NCI-H2227 treated with DMSO at 0.1 percent for 48 hours (cell line): ENCODE measurements around the gene SPTLC3.
"Not testable (repeated sequence)": the region's sequence is repeated elsewhere in the genome, so short reads cannot be mapped to it uniquely, and the experiment has no call there.

Source experiments
- DNase-seq: peaks from one replicate; lab custom pipeline; 2025; lab: John Stamatoyannopoulos, UW

Gene SPTLC3

GRCh38 chr20:13008761-13009681, at the start of gene SPTLC3:
Gene SPTLC3, plus strand, starts transcription at chr20:13008972. Its CDS starts 296 bp downstream, at chr20:13009268.
- peak; percentile 20 for DNase-seq

DNA sequence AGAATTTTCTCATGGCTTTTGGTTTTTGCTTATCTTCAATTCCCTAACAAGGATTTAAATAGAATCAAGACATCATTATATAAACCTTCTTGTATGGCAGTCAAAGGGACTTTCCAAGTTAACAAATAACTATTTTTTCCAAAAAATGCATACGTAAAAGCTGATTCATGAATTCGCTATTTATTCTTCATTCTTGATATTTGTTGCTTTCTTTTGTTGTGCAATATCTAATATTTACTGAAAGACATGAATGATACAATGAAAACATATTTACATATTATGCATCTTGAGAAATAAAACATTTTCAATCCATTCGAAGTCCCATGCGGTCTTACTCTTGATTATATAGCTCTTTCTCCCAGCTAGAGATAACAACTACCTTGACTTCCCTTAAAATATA, 47.0 kb upstream of the SPTLC3 start:
- no peak for DNase-seq

- no peak for DNase-seq
Observed at GRCh38 chr20:12962895-12963294, 45.9 kb upstream of the SPTLC3 start.

- no peak for DNase-seq
Observed at GRCh38 chr20:12963416-12963815, 45.4 kb upstream of the SPTLC3 start.

DNA sequence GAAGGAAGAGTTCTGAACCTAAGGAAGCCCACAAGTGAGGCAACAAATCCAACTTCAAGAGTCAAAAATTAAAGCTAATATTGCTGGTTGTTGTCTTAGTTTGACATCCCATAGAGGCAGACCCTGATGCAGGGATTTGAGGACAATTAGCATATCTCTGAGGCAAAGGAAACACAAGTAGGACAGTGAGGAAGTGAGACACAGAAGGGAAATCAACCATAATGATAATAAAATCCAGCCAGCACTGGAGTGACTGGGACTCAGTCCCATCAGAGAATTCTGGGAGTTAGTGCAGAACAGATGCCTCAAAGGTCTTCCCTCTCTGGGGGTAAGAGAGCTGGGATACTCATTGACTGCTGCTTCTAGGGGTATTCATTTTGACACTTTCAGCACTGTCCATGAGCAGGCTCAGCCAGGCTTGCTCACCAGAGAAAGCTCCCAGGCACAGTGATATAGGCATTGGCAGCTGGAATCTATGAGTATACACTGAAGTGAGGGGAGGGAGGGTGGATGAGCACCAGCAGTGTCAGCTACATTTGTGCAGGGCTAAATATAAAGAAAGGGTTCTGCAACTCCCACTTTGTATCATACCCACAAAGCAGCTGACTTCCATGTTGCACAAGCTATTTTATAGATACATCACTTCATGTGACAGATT, 43.4 kb upstream of the SPTLC3 start:
- no peak for DNase-seq

DNA sequence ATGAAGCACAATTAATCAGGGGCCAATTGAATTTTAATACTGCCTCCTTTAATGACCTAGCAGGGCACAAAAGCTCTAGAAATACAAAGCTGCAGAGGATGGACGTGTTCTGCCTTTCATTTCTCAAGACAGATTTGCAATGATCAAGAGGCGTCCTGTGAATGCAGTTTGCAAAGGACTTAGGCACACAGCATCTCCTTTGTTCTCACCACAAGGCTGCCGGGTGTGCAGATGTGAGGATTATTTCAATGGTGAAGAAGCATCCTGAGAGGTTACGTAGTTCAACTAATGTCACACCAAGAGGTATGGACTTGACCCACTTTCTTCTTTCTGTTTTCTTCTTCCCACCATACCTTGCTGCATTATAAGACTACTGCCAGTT, 42.9 kb upstream of the SPTLC3 start:
- no peak for DNase-seq

- peak; percentile 23 for DNase-seq
Observed at GRCh38 chr20:12966468-12967085, 42.2 kb upstream of the SPTLC3 start.

GRCh38 chr20:12967932-12968331, 40.8 kb upstream of the SPTLC3 start:
- DNase-seq: no peak

- DNase-seq: no peak
Observed at GRCh38 chr20:12968472-12968871, 40.3 kb upstream of the SPTLC3 start.

DNA sequence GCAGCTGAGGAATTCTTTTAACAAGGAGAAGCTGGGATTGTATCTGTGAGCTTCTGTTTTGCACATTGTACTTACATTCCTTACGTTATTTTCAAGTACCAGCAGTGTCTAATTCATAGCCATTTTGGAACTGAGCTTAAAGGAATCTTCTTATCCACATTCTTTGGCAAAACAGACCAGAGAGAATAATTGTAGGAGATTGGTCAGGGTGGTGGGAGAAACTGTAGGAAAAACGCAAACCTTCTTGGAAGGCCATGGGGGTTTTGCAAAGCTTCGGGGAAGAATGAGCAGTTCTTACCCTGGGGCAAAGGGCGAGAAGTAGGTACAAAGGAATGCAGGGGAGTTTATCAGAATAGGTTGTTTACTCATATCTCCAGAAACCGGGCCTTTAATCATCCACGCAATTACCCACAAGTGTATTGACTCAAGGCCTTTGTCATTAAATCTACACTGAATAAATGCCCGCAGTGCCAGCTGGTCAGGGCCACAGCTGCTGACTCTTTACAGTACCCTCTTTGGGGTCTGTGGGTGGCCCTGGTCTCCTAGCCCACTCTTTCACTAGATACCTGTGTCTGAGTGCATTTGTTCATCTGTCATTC, 39.6 kb upstream of the SPTLC3 start:
- DNase-seq: no peak

DNA sequence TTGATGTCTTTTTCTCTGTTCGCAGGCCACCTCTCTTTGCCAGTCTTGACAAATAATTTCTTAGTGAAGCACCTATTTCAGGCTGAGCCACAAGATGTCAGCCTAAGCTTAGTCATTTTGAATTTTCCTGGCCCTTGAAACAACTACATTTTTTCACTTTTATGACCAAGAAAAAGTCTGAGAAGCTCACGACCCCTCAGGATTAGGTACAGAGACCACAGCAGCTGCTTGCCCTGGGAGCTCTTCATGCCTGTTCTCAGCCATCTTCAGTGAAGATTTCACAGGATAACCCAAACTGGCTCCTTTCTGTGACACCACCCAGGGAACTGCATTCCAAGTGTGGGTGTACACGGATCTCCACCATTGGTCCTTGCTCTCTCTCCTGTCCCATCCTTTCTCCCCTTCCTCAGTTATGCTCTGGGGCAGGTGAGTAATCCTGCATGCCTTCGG, 38.4 kb upstream of the SPTLC3 start:
- DNase-seq: peak; percentile 62

- no peak for DNase-seq
Observed at GRCh38 chr20:12975833-12976608, 32.8 kb upstream of the SPTLC3 start.

GRCh38 chr20:12976720-12977309, 32.0 kb upstream of the SPTLC3 start:
- DNase-seq: peak; percentile 56

GRCh38 chr20:12977328-12978125, 31.2 kb upstream of the SPTLC3 start:
- no peak for DNase-seq

DNA sequence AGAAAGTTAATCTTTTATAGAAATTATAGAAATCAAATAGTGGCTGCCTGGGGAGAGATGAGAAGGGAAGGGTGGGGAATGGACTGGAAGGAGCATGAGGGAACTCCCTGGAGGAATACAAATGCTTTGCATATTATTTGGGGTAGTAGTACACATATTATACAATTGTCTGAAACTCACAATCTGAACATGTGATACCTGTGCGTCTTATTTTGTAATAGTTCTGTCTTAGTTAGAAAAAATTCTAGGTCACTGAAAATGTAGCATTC, 30.7 kb upstream of the SPTLC3 start:
- DNase-seq: no peak

DNA sequence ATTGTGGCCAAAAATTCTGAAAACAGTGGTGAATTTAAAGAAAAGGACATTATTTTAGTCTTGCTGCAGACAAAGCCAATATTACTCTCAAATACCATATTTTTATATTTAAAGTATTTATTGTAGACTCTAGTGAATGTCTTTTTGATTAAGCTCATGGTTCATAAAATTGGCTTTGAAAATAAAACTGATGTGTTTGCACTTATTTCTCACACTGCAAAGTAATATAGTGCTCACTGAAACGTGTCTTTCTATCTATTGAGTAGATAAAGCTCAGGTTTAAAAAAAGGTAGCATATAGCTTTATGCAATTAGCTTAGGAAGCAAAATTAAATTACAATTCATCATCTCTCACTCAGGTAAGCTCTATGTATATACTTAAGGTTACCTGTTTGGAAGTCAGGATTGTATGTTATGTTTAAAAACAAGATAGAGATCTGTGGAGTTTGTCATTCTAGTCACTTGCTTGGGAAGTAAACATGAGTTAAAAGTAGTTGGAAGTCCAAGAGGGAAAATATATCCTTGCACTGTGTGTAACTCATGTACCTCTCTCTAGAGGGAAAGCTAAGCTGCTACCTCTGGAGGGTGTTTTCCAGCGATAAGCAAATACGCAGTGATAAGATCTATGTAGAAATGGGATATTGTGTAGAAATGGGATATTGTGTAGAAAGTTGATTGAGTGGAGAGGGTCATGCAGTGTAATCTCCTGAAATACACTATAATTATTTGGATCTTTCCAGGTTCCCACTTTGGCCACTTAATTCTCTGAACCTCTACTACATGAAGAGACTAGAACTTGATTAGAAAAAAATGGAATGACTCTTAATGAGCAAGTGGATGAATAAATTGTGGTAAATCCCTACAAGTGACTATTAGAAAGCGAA, 29.9 kb upstream of the SPTLC3 start:
- DNase-seq: no peak

DNA sequence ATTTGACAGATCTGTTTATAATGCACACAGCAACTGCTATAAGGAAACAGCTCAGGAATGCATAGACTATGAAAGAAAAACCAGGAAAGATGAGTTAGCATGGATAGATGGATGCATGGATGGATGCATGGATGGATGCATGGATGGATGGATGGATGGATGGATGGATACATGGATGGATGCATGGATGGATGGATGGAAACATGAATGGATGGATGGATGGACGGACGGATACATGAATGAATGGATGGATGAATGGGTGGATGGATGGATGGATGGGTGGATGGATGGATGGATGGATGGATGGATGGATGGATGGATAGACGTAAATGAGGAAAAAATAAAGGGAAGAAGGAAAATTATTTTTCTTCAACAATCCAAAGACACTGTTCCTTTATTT, 29.1 kb upstream of the SPTLC3 start:
- DNase-seq: not testable (repeated sequence)

DNA sequence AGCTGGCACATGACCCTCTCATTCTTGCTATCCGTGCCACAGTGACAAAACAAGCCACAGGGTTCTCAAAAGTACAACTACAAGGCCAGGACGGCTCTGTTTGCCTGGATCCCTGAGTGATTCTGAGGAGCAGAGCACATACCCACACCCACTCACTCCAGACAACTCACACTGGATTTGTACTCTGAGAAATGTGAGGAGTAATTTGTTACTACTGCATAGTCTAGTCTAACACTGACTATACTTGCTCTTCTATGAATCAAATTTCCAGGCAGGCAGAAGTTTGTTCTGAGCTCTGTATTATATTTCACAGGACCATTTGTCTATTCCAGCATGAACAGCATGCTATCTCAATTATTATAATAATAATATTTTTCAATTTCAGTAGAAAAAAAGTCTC, 26.7 kb upstream of the SPTLC3 start:
- DNase-seq: no peak

DNA sequence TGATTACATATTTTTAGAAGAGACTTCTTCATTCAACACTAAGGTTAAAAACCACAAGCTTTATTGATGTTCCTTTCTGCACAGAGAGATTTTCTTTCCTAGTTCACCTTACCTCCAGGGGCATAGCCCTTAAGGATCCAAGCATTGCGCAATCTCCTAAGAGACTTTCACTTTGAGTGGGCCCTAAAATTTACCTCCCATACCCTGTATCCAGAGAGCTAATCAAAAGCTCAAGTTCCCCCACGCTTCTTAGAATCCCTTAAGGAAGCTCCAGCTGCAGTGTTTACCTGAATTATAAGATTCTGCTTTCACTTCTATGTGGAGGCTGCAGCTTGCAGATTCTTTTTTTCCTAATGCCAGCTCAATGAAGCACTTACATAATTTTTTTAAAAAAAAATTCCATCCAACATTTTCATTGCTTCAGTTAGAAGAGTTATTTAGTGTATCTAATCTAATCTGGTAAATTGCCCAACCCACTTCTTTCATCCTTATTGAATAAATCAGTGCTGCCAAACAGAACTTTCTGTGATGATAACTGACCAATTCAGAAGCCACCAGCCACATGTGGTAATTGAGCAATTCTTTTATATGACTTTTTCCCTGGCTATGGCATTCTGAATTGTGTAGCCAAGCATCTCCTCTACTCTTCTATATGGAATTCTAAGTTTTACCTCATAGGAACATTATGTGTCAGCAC, 24.6 kb upstream of the SPTLC3 start:
- DNase-seq: no peak
